Ishikawa (cell line): ENCODE measurements around the gene UBE3D.

Source experiments
- EP300 ChIP-seq: IDR thresholded peaks from 2 replicates; pipeline ENCODE4 v1.6.1; 2012; ENCODE audit warnings: borderline replicate concordance
- FOXM1 ChIP-seq: IDR thresholded peaks from 2 replicates; pipeline ENCODE4 v1.6.1; 2012; ENCODE audit warnings: low read depth, borderline replicate concordance
- RAD21 ChIP-seq: IDR thresholded peaks from 2 replicates; pipeline ENCODE4 v1.6.1; 2012; ENCODE audit warnings: low read depth
- TAF1 ChIP-seq: IDR thresholded peaks from 2 replicates; pipeline ENCODE4 v1.6.1; 2012; ENCODE audit warnings: low read depth, mild to moderate bottlenecking

GRCh38 chr6:83055366-83055964 lies 10.2 kb downstream of the UBE3D start:
- peak; percentile 76 for TF ChIP-seq RAD21
- no peak for TF ChIP-seq FOXM1
- TF ChIP-seq EP300, result no peak
- no peak for TF ChIP-seq TAF1
